H9 (cell line): ENCODE measurements around the gene CHRNA3. TPM values are rescaled to one million over a fixed set of nuclear protein-coding genes. Genes with fewer than 3 reads are reported as not detected.

Experiments
- DNase-seq: peaks from one replicate; pipeline ENCODE4 v3.0.0-alpha.2; 2017
- H2AFZ ChIP-seq: one replicate; pipeline ENCODE4 v1.6.1; 2013; ENCODE audit warnings: mild to moderate bottlenecking, low read length, control low read depth, moderate library complexity
- H2AK5ac ChIP-seq: 2 replicates; pipeline ENCODE4 v1.6.1; 2013; ENCODE audit warnings: low read length, control low read depth, mixed read lengths; ENCODE audit not compliant: insufficient read length
- H2BK120ac ChIP-seq: one replicate; pipeline ENCODE4 v1.6.1; 2013; ENCODE audit warnings: low read depth, mild to moderate bottlenecking, low read length, control low read depth, inconsistent platforms; ENCODE audit not compliant: poor library complexity, severe bottlenecking
- H2BK12ac ChIP-seq: 2 replicates; pipeline ENCODE4 v1.6.1; 2013; ENCODE audit warnings: low read length, control low read depth, mixed read lengths, low read depth; ENCODE audit not compliant: insufficient read length
- H2BK15ac ChIP-seq: 2 replicates; pipeline ENCODE4 v1.6.1; 2013; ENCODE audit warnings: low read depth, low read length, control low read depth
- H2BK20ac ChIP-seq: one replicate; pipeline ENCODE4 v1.6.1; 2013; ENCODE audit warnings: low read depth, mild to moderate bottlenecking, low read length, control low read depth, inconsistent platforms; ENCODE audit not compliant: poor library complexity, severe bottlenecking
- H2BK5ac ChIP-seq: 2 replicates; pipeline ENCODE4 v1.6.1; 2013; ENCODE audit warnings: low read length, control low read depth, mixed read lengths; ENCODE audit not compliant: insufficient read length
- H3K14ac ChIP-seq: 2 replicates; pipeline ENCODE4 v1.6.1; 2013; ENCODE audit warnings: low read length, control low read depth; ENCODE audit not compliant: insufficient read depth
- H3K18ac ChIP-seq: 2 replicates; pipeline ENCODE4 v1.6.1; 2013; ENCODE audit warnings: low read depth, mild to moderate bottlenecking, mixed read lengths, low read length, control low read depth; ENCODE audit not compliant: insufficient read length
- H3K23ac ChIP-seq: 2 replicates; pipeline ENCODE4 v1.6.1; 2013; ENCODE audit warnings: low read length, control low read depth, mixed read lengths, low read depth; ENCODE audit not compliant: insufficient read length
- H3K23me2 ChIP-seq: 2 replicates; pipeline ENCODE4 v1.6.1; 2013; ENCODE audit warnings: low read depth, mild to moderate bottlenecking, mixed read lengths, low read length, control low read depth; ENCODE audit not compliant: insufficient read length, poor library complexity, severe bottlenecking
- H3K27ac ChIP-seq: 2 replicates; pipeline ENCODE4 v1.5.1; 2013; ENCODE audit warnings: low read length, control low read depth, mixed read lengths, low read depth; ENCODE audit not compliant: insufficient read length
- H3K27me3 ChIP-seq: 2 replicates; pipeline ENCODE4 v1.6.1; 2013; ENCODE audit warnings: low read length, control low read depth, inconsistent platforms; ENCODE audit not compliant: insufficient read depth
- H3K4ac ChIP-seq: 2 replicates; pipeline ENCODE4 v1.6.1; 2013; ENCODE audit warnings: low read depth, mild to moderate bottlenecking, control low read depth, inconsistent platforms, low read length, moderate library complexity
- H3K4me1 ChIP-seq: 2 replicates; pipeline ENCODE4 v1.6.1; 2013; ENCODE audit warnings: low read length, control low read depth, inconsistent platforms; ENCODE audit not compliant: insufficient read depth
- H3K4me2 ChIP-seq: 2 replicates; pipeline ENCODE4 v1.6.1; 2013; ENCODE audit warnings: low read length, control low read depth, mixed read lengths; ENCODE audit not compliant: insufficient read length, insufficient read depth
- H3K56ac ChIP-seq: 2 replicates; pipeline ENCODE4 v1.6.1; 2013; ENCODE audit warnings: low read depth, mild to moderate bottlenecking, mixed read lengths, low read length, control low read depth; ENCODE audit not compliant: insufficient read length
- H3K79me1 ChIP-seq: 2 replicates; pipeline ENCODE4 v1.6.1; 2013; ENCODE audit warnings: low read depth, mild to moderate bottlenecking, moderate library complexity, low read length, control low read depth, inconsistent platforms; ENCODE audit not compliant: insufficient read depth, poor library complexity, severe bottlenecking
- H3K79me2 ChIP-seq: 2 replicates; pipeline ENCODE4 v1.6.1; 2013; ENCODE audit warnings: low read length, control low read depth, inconsistent platforms; ENCODE audit not compliant: insufficient read depth
- H3K9ac ChIP-seq: 2 replicates; pipeline ENCODE4 v1.6.1; 2013; ENCODE audit warnings: low read length, control low read depth, mixed read lengths; ENCODE audit not compliant: insufficient read length; ENCODE audit errors: extremely low read depth
- H3K9me3 ChIP-seq: one replicate; pipeline ENCODE4 v1.6.1; 2013; ENCODE audit warnings: low read depth, low read length, inconsistent platforms; ENCODE audit not compliant: control insufficient read depth
- H3T11ph ChIP-seq: one replicate; pipeline ENCODE4 v1.6.1; 2013; ENCODE audit warnings: mild to moderate bottlenecking, low read length, control low read depth, inconsistent platforms
- H4K20me1 ChIP-seq: one replicate; pipeline ENCODE4 v1.6.1; 2013; ENCODE audit not compliant: control insufficient read depth, insufficient read length, insufficient read depth
- H4K5ac ChIP-seq: 2 replicates; pipeline ENCODE4 v1.6.1; 2013; ENCODE audit warnings: low read depth, mild to moderate bottlenecking, mixed read lengths, low read length, control low read depth; ENCODE audit not compliant: insufficient read length
- H4K8ac ChIP-seq: replicated peaks from 2 replicates; pipeline ENCODE4 v1.6.1; 2013; ENCODE audit warnings: low read length, control low read depth, mixed read lengths, low read depth; ENCODE audit not compliant: insufficient read length
- H4K91ac ChIP-seq: 2 replicates; pipeline ENCODE4 v1.6.1; 2013; ENCODE audit warnings: low read depth, mild to moderate bottlenecking, moderate library complexity, mixed read lengths, low read length, control low read depth; ENCODE audit not compliant: insufficient read length
- H3K27ac Mint-ChIP-seq, 3 experiments: 2 replicates in 2 of 3; 3 replicates in 1 of 3; pipeline ENCODE4 v1.8.0; 2020 to 2021; ENCODE audit warnings: mixed read lengths in 3 of 3, mild to moderate bottlenecking in 1 of 3, moderate library complexity in 1 of 3
- H3K27me3 Mint-ChIP-seq: 2 replicates; pipeline ENCODE4 v1.8.0; 2021; ENCODE audit warnings: low read depth, mild to moderate bottlenecking, moderate library complexity, mixed read lengths
- H3K36me3 Mint-ChIP-seq, 3 experiments: 2 replicates in 2 of 3; 3 replicates in 1 of 3; pipeline ENCODE4 v1.8.0; 2020 to 2021; ENCODE audit warnings: low read depth in 3 of 3, mixed read lengths in 3 of 3; ENCODE audit not compliant: insufficient read depth in 1 of 3
- H3K4me1 Mint-ChIP-seq, 2 experiments: 2 replicates each; pipeline ENCODE4 v1.8.0; 2020; ENCODE audit warnings: mixed read lengths in 2 of 2
- H3K4me3 Mint-ChIP-seq, 2 experiments: 2 replicates in 1 of 2; 3 replicates in 1 of 2; pipeline ENCODE4 v1.8.0; 2020 to 2021; ENCODE audit warnings: mild to moderate bottlenecking in 2 of 2, mixed read lengths in 2 of 2, moderate library complexity in 1 of 2
- H3K9me3 Mint-ChIP-seq, 2 experiments: 2 replicates in 1 of 2; 3 replicates in 1 of 2; pipeline ENCODE4 v1.8.0; 2020; ENCODE audit warnings: mild to moderate bottlenecking in 2 of 2, mixed read lengths in 2 of 2, moderate library complexity in 1 of 2
- WGBS: extraction: QIAGEN DNeasy Blood & Tissue Kit; methylation state at CpG from one replicate; pipeline ENCODE4 v1.1.7; 2013; ENCODE audit warnings: missing lambda C conversion rate, low lambda C conversion rate, mixed read lengths; ENCODE audit not compliant: insufficient read length; ENCODE audit errors: extremely low coverage; 5-methylcytosine and 5-hydroxymethylcytosine counted together
- total RNA-seq: library from RNA; stranded (reverse); gene quantifications from 2 replicates; pipeline ENCODE4 v1.2.1, GENCODE V29; 2021
- TF ChIP-seq, protein P1 (sequence below): fragments of 200-600 bp; sonication (generic); conservative IDR thresholded peaks from 3 replicates; pipeline ENCODE4 v1.8.0; 2021; ENCODE audit warnings: antibody characterized with exemption, mild to moderate bottlenecking

Gene CHRNA3
- total RNA-seq, 1 experiment from 2014 or later: 0.81 TPM

DNA sequence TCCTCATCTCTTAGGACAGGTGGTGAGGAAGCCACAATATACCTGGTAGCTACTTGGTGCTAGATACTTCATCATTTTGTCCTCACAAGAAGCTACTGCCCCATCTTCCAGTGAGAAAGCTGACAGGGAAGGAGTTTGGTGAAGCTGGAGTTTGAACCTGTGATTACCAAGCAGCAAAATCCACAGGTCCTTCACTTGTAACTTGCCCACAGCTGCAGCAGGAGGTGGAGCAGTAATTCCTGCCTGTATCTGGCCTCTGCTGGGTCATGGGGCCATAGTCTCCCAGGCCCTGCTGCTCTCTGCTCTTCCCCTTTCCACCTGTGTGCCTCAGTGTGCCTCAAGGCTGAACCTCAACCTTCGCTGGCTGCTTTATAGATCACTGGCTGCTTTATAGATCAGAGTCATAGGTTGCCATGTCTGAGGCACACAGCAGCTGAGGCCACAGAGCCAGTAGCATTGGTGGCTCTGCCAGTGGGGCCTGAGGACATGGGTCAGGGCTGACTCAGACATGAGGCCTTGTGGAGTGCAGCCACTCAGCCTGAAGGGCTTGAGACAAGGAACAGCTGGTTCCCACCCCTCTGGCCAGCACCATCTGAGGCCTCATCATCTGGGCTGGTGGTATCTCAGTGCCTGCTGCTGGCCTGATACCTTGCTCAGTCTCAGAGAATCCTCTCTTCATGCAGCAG, 31.3 kb upstream of the CHRNA3 start:
- Histone ChIP-seq H3K4ac (no peak overlapping the region), H2BK12ac (no peak overlapping the region), H3K79me2 (no peaks in the 10 kb centered on the region), H3K56ac (no peak overlapping the region), H2BK5ac (no peak overlapping the region), H2BK15ac (no peak overlapping the region), H2BK120ac (no peak overlapping the region), H4K5ac (no peak overlapping the region), H2BK20ac (no peak overlapping the region), H3K4me1 (no peaks in the 10 kb centered on the region), H2AK5ac (no peak overlapping the region), H2AFZ (no peak overlapping the region), H3K14ac (no peak overlapping the region), H4K20me1 (no peaks in the 10 kb centered on the region), H3K79me1 (no peaks in the 10 kb centered on the region), H3K27me3 (no peaks in the 10 kb centered on the region), H3K27ac (no peak overlapping the region), H3K23ac (no peak overlapping the region), H3K18ac (no peak overlapping the region), H3T11ph (no peak overlapping the region), H4K8ac (no peak overlapping the region), H3K23me2 (no peaks in the 10 kb centered on the region), H3K9ac (no peak overlapping the region), H4K91ac (no peak overlapping the region), H3K9me3 (no peaks in the 10 kb centered on the region), H3K4me2 (no peak overlapping the region)
- H3K36me3 Mint-ChIP-seq: no peaks in the 10 kb centered on the region
- H3K4me3 Mint-ChIP-seq: no peak overlapping the region
- H3K27me3 Mint-ChIP-seq: peaks cover 16% of the 10 kb centered on the region
- no peak overlapping the region for H3K27ac Mint-ChIP-seq
- H3K4me1 Mint-ChIP-seq: peaks cover 0 to 7% of the 10 kb centered on the region in 2 experiments; a peak in 2 of 4 replicates
- no CpG with 5 or more reads among the region's 1 CpG for WGBS
- H3K9me3 Mint-ChIP-seq: no peaks in the 10 kb centered on the region; a peak in 1 of 5 replicates
- DNase-seq: no peak
- TF ChIP-seq, protein P1, sequence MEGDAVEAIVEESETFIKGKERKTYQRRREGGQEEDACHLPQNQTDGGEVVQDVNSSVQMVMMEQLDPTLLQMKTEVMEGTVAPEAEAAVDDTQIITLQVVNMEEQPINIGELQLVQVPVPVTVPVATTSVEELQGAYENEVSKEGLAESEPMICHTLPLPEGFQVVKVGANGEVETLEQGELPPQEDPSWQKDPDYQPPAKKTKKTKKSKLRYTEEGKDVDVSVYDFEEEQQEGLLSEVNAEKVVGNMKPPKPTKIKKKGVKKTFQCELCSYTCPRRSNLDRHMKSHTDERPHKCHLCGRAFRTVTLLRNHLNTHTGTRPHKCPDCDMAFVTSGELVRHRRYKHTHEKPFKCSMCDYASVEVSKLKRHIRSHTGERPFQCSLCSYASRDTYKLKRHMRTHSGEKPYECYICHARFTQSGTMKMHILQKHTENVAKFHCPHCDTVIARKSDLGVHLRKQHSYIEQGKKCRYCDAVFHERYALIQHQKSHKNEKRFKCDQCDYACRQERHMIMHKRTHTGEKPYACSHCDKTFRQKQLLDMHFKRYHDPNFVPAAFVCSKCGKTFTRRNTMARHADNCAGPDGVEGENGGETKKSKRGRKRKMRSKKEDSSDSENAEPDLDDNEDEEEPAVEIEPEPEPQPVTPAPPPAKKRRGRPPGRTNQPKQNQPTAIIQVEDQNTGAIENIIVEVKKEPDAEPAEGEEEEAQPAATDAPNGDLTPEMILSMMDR: no peak
